H9 (cell line): ENCODE data around the gene TKFC. TPM values are rescaled to one million over a fixed set of nuclear protein-coding genes. Genes with fewer than 3 reads are reported as not detected.

Source experiments
- DNase-seq: peaks from one replicate; pipeline ENCODE4 v3.0.0-alpha.2; 2017
- H2AFZ ChIP-seq: one replicate; pipeline ENCODE4 v1.6.1; 2013; ENCODE audit warnings: mild to moderate bottlenecking, low read length, control low read depth, moderate library complexity
- H2AK5ac ChIP-seq: 2 replicates; pipeline ENCODE4 v1.6.1; 2013; ENCODE audit warnings: low read length, control low read depth, mixed read lengths; ENCODE audit not compliant: insufficient read length
- H2BK120ac ChIP-seq: one replicate; pipeline ENCODE4 v1.6.1; 2013; ENCODE audit warnings: low read depth, mild to moderate bottlenecking, low read length, control low read depth, inconsistent platforms; ENCODE audit not compliant: poor library complexity, severe bottlenecking
- H2BK12ac ChIP-seq: 2 replicates; pipeline ENCODE4 v1.6.1; 2013; ENCODE audit warnings: low read length, control low read depth, mixed read lengths, low read depth; ENCODE audit not compliant: insufficient read length
- H2BK15ac ChIP-seq: 2 replicates; pipeline ENCODE4 v1.6.1; 2013; ENCODE audit warnings: low read depth, low read length, control low read depth
- H2BK20ac ChIP-seq: one replicate; pipeline ENCODE4 v1.6.1; 2013; ENCODE audit warnings: low read depth, mild to moderate bottlenecking, low read length, control low read depth, inconsistent platforms; ENCODE audit not compliant: poor library complexity, severe bottlenecking
- H2BK5ac ChIP-seq: 2 replicates; pipeline ENCODE4 v1.6.1; 2013; ENCODE audit warnings: low read length, control low read depth, mixed read lengths; ENCODE audit not compliant: insufficient read length
- H3K14ac ChIP-seq: 2 replicates; pipeline ENCODE4 v1.6.1; 2013; ENCODE audit warnings: low read length, control low read depth; ENCODE audit not compliant: insufficient read depth
- H3K18ac ChIP-seq: 2 replicates; pipeline ENCODE4 v1.6.1; 2013; ENCODE audit warnings: low read depth, mild to moderate bottlenecking, mixed read lengths, low read length, control low read depth; ENCODE audit not compliant: insufficient read length
- H3K23ac ChIP-seq: 2 replicates; pipeline ENCODE4 v1.6.1; 2013; ENCODE audit warnings: low read length, control low read depth, mixed read lengths, low read depth; ENCODE audit not compliant: insufficient read length
- H3K23me2 ChIP-seq: 2 replicates; pipeline ENCODE4 v1.6.1; 2013; ENCODE audit warnings: low read depth, mild to moderate bottlenecking, mixed read lengths, low read length, control low read depth; ENCODE audit not compliant: insufficient read length, poor library complexity, severe bottlenecking
- H3K27ac ChIP-seq: 2 replicates; pipeline ENCODE4 v1.5.1; 2013; ENCODE audit warnings: low read length, control low read depth, mixed read lengths, low read depth; ENCODE audit not compliant: insufficient read length
- H3K27me3 ChIP-seq: 2 replicates; pipeline ENCODE4 v1.6.1; 2013; ENCODE audit warnings: low read length, control low read depth, inconsistent platforms; ENCODE audit not compliant: insufficient read depth
- H3K4ac ChIP-seq: 2 replicates; pipeline ENCODE4 v1.6.1; 2013; ENCODE audit warnings: low read depth, mild to moderate bottlenecking, control low read depth, inconsistent platforms, low read length, moderate library complexity
- H3K4me1 ChIP-seq: 2 replicates; pipeline ENCODE4 v1.6.1; 2013; ENCODE audit warnings: low read length, control low read depth, inconsistent platforms; ENCODE audit not compliant: insufficient read depth
- H3K4me2 ChIP-seq: 2 replicates; pipeline ENCODE4 v1.6.1; 2013; ENCODE audit warnings: low read length, control low read depth, mixed read lengths; ENCODE audit not compliant: insufficient read length, insufficient read depth
- H3K56ac ChIP-seq: 2 replicates; pipeline ENCODE4 v1.6.1; 2013; ENCODE audit warnings: low read depth, mild to moderate bottlenecking, mixed read lengths, low read length, control low read depth; ENCODE audit not compliant: insufficient read length
- H3K79me1 ChIP-seq: 2 replicates; pipeline ENCODE4 v1.6.1; 2013; ENCODE audit warnings: low read depth, mild to moderate bottlenecking, moderate library complexity, low read length, control low read depth, inconsistent platforms; ENCODE audit not compliant: insufficient read depth, poor library complexity, severe bottlenecking
- H3K79me2 ChIP-seq: 2 replicates; pipeline ENCODE4 v1.6.1; 2013; ENCODE audit warnings: low read length, control low read depth, inconsistent platforms; ENCODE audit not compliant: insufficient read depth
- H3K9ac ChIP-seq: 2 replicates; pipeline ENCODE4 v1.6.1; 2013; ENCODE audit warnings: low read length, control low read depth, mixed read lengths; ENCODE audit not compliant: insufficient read length; ENCODE audit errors: extremely low read depth
- H3K9me3 ChIP-seq: one replicate; pipeline ENCODE4 v1.6.1; 2013; ENCODE audit warnings: low read depth, low read length, inconsistent platforms; ENCODE audit not compliant: control insufficient read depth
- H3T11ph ChIP-seq: one replicate; pipeline ENCODE4 v1.6.1; 2013; ENCODE audit warnings: mild to moderate bottlenecking, low read length, control low read depth, inconsistent platforms
- H4K20me1 ChIP-seq: one replicate; pipeline ENCODE4 v1.6.1; 2013; ENCODE audit not compliant: control insufficient read depth, insufficient read length, insufficient read depth
- H4K5ac ChIP-seq: 2 replicates; pipeline ENCODE4 v1.6.1; 2013; ENCODE audit warnings: low read depth, mild to moderate bottlenecking, mixed read lengths, low read length, control low read depth; ENCODE audit not compliant: insufficient read length
- H4K8ac ChIP-seq: replicated peaks from 2 replicates; pipeline ENCODE4 v1.6.1; 2013; ENCODE audit warnings: low read length, control low read depth, mixed read lengths, low read depth; ENCODE audit not compliant: insufficient read length
- H4K91ac ChIP-seq: 2 replicates; pipeline ENCODE4 v1.6.1; 2013; ENCODE audit warnings: low read depth, mild to moderate bottlenecking, moderate library complexity, mixed read lengths, low read length, control low read depth; ENCODE audit not compliant: insufficient read length
- H3K27ac Mint-ChIP-seq, 3 experiments: 2 replicates in 2 of 3; 3 replicates in 1 of 3; pipeline ENCODE4 v1.8.0; 2020 to 2021; ENCODE audit warnings: mixed read lengths in 3 of 3, mild to moderate bottlenecking in 1 of 3, moderate library complexity in 1 of 3
- H3K27me3 Mint-ChIP-seq: 2 replicates; pipeline ENCODE4 v1.8.0; 2021; ENCODE audit warnings: low read depth, mild to moderate bottlenecking, moderate library complexity, mixed read lengths
- H3K36me3 Mint-ChIP-seq, 3 experiments: 2 replicates in 2 of 3; 3 replicates in 1 of 3; pipeline ENCODE4 v1.8.0; 2020 to 2021; ENCODE audit warnings: low read depth in 3 of 3, mixed read lengths in 3 of 3; ENCODE audit not compliant: insufficient read depth in 1 of 3
- H3K4me1 Mint-ChIP-seq, 2 experiments: 2 replicates each; pipeline ENCODE4 v1.8.0; 2020; ENCODE audit warnings: mixed read lengths in 2 of 2
- H3K4me3 Mint-ChIP-seq, 2 experiments: 2 replicates in 1 of 2; 3 replicates in 1 of 2; pipeline ENCODE4 v1.8.0; 2020 to 2021; ENCODE audit warnings: mild to moderate bottlenecking in 2 of 2, mixed read lengths in 2 of 2, moderate library complexity in 1 of 2
- H3K9me3 Mint-ChIP-seq, 2 experiments: 2 replicates in 1 of 2; 3 replicates in 1 of 2; pipeline ENCODE4 v1.8.0; 2020; ENCODE audit warnings: mild to moderate bottlenecking in 2 of 2, mixed read lengths in 2 of 2, moderate library complexity in 1 of 2
- WGBS: extraction: QIAGEN DNeasy Blood & Tissue Kit; methylation state at CpG from one replicate; pipeline ENCODE4 v1.1.7; 2013; ENCODE audit warnings: missing lambda C conversion rate, low lambda C conversion rate, mixed read lengths; ENCODE audit not compliant: insufficient read length; ENCODE audit errors: extremely low coverage; 5-methylcytosine and 5-hydroxymethylcytosine counted together
- total RNA-seq: library from RNA; stranded (reverse); gene quantifications from 2 replicates; pipeline ENCODE4 v1.2.1, GENCODE V29; 2021
- TF ChIP-seq, protein P1 (sequence below): fragments of 200-600 bp; sonication (generic); conservative IDR thresholded peaks from 3 replicates; pipeline ENCODE4 v1.8.0; 2021; ENCODE audit warnings: antibody characterized with exemption, mild to moderate bottlenecking

The TKFC gene
- total RNA-seq, 1 experiment from 2014 or later, result 59.0 TPM

GRCh38 chr11:61287338-61287977 lies 45.6 kb upstream of the TKFC start:
- Mint-ChIP-seq H3K27me3 (peaks cover 15% of the 10 kb centered on the region), H3K27ac (no peak overlapping the region; a peak in 3 of 7 replicates), H3K4me1 (peaks cover 1 to 4% of the 10 kb centered on the region in 2 experiments; a peak in 1 of 4 replicates), H3K9me3 (no peaks in the 10 kb centered on the region; a peak in 1 of 5 replicates), H3K36me3 (peaks cover 2 to 57% (median 21%) of the 10 kb centered on the region in 3 experiments; a peak in 6 of 7 replicates), H3K4me3 (no peak overlapping the region)
- no peak for DNase-seq
- no peak overlapping the region for H2BK12ac ChIP-seq
- no peak overlapping the region for H4K8ac ChIP-seq
- H2BK120ac ChIP-seq, result no peak overlapping the region
- no peak overlapping the region for H4K5ac ChIP-seq
- H2BK15ac ChIP-seq, result no peak overlapping the region
- H2AFZ ChIP-seq, result no peak overlapping the region
- H2BK20ac ChIP-seq, result no peak overlapping the region
- no peak overlapping the region for H3K4ac ChIP-seq
- H3K9me3 ChIP-seq, result no peaks in the 10 kb centered on the region
- no peak overlapping the region for H3K18ac ChIP-seq
- no peaks in the 10 kb centered on the region for H3K79me2 ChIP-seq
- H3T11ph ChIP-seq, result no peak overlapping the region
- H3K4me2 ChIP-seq, result no peak overlapping the region
- H3K27ac ChIP-seq, result no peak overlapping the region
- H2AK5ac ChIP-seq, result no peak overlapping the region
- H2BK5ac ChIP-seq, result no peak overlapping the region
- no peaks in the 10 kb centered on the region for H3K23me2 ChIP-seq
- H3K23ac ChIP-seq, result no peak overlapping the region
- TF ChIP-seq, protein P1, sequence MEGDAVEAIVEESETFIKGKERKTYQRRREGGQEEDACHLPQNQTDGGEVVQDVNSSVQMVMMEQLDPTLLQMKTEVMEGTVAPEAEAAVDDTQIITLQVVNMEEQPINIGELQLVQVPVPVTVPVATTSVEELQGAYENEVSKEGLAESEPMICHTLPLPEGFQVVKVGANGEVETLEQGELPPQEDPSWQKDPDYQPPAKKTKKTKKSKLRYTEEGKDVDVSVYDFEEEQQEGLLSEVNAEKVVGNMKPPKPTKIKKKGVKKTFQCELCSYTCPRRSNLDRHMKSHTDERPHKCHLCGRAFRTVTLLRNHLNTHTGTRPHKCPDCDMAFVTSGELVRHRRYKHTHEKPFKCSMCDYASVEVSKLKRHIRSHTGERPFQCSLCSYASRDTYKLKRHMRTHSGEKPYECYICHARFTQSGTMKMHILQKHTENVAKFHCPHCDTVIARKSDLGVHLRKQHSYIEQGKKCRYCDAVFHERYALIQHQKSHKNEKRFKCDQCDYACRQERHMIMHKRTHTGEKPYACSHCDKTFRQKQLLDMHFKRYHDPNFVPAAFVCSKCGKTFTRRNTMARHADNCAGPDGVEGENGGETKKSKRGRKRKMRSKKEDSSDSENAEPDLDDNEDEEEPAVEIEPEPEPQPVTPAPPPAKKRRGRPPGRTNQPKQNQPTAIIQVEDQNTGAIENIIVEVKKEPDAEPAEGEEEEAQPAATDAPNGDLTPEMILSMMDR, result no peak
- no peak overlapping the region for H3K9ac ChIP-seq
- no peaks in the 10 kb centered on the region for H3K79me1 ChIP-seq
- WGBS, result no CpG with 5 or more reads among the region's 14 CpGs
- H3K27me3 ChIP-seq, result no peaks in the 10 kb centered on the region
- H4K91ac ChIP-seq, result no peak overlapping the region
- H3K4me1 ChIP-seq, result no peaks in the 10 kb centered on the region
- H3K56ac ChIP-seq, result no peak overlapping the region
- H4K20me1 ChIP-seq, result no peaks in the 10 kb centered on the region
- no peak overlapping the region for H3K14ac ChIP-seq
